Hepatocyte (in vitro differentiated cells): ENCODE results near the gene NPR1.

ENCODE experiments used
- EZH2 ChIP-seq: fragments of 200-600 bp; sonication (generic); IDR thresholded peaks from 2 replicates; pipeline ENCODE4 v1.6.1; 2016; ENCODE audit warnings: antibody characterized with exemption, mild to moderate bottlenecking, borderline replicate concordance
- EZH2phosphoT487 ChIP-seq: fragments of 200-600 bp; sonication (generic); IDR thresholded peaks from one replicate; pipeline ENCODE4 v1.6.1; 2018; ENCODE audit warnings: antibody characterized with exemption, mild to moderate bottlenecking, low read depth, moderate library complexity; ENCODE audit not compliant: unreplicated experiment, severe bottlenecking
- TF ChIP-seq, protein P1 (sequence below): fragments of 200-600 bp; sonication (generic); IDR thresholded peaks from 2 replicates; pipeline ENCODE4 v1.5.1; 2016; ENCODE audit warnings: antibody characterized with exemption, mild to moderate bottlenecking; ENCODE audit not compliant: poor library complexity

DNA sequence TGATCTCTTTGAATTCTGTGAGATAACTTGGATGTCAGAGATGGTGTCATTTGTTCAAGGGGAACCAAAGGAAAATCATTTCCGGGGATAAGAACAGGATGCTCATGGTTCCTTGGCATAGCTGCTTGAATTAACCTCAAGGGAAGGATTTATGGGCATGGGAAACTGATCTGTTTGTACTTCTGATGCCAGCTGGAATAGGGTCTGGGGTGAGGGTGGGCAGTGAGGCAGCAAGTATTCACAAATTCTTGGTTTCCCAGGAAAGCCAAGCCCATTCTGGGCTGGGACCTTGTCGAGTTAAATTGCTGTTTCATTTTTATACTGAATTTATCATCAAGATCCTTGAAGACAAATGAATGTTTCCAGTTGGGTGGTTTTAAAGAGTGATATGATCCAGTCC lies 63.5 kb downstream of the NPR1 start:
- TF ChIP-seq, protein P1, sequence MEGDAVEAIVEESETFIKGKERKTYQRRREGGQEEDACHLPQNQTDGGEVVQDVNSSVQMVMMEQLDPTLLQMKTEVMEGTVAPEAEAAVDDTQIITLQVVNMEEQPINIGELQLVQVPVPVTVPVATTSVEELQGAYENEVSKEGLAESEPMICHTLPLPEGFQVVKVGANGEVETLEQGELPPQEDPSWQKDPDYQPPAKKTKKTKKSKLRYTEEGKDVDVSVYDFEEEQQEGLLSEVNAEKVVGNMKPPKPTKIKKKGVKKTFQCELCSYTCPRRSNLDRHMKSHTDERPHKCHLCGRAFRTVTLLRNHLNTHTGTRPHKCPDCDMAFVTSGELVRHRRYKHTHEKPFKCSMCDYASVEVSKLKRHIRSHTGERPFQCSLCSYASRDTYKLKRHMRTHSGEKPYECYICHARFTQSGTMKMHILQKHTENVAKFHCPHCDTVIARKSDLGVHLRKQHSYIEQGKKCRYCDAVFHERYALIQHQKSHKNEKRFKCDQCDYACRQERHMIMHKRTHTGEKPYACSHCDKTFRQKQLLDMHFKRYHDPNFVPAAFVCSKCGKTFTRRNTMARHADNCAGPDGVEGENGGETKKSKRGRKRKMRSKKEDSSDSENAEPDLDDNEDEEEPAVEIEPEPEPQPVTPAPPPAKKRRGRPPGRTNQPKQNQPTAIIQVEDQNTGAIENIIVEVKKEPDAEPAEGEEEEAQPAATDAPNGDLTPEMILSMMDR: no peak
- TF ChIP-seq EZH2phosphoT487 (no peak), EZH2 (no peak)
